RCC 7860 (cell line): ENCODE results near the gene PLK3.
A peak's percentile ranks its signal among the peaks of the same experiment; 100 is the strongest.
"Not testable (repeated sequence)": the region's sequence is repeated elsewhere in the genome, so short reads cannot be mapped to it uniquely, and the experiment has no call there.

Experiments
- DNase-seq: peaks from one replicate; pipeline ENCODE4 v3.0.0-alpha.2; 2015; ENCODE audit warnings: low spot score
- FAIRE-seq: peaks from 2 replicates; lab custom pipeline; 2012; peaks lifted over from hg19 to GRCh38; lab: Jason Lieb, UNC

PLK3 gene

GRCh38 chr1:44826375-44827196 is 26.4 kb downstream of the PLK3 start:
- DNase-seq (no peak), FAIRE-seq (no peak)

GRCh38 chr1:44827197-44828002 is 27.2 kb downstream of the PLK3 start:
- no peak for FAIRE-seq
- DNase-seq, result no peak

GRCh38 chr1:44828003-44828651 is 27.9 kb downstream of the PLK3 start:
- FAIRE-seq (no peak), DNase-seq (no peak)

GRCh38 chr1:44828841-44829440 is 28.8 kb downstream of the PLK3 start:
- no peak for FAIRE-seq

GRCh38 chr1:44829506-44830384 is 29.6 kb downstream of the PLK3 start:
- no peak for FAIRE-seq
- no peak for DNase-seq

More at GRCh38 chr1:44828841-44829440, 28.8 kb downstream of the PLK3 start:
- DNase-seq, result no peak

GRCh38 chr1:44830900-44831304 is 30.7 kb downstream of the PLK3 start:
- no peak for FAIRE-seq
- no peak for DNase-seq

GRCh38 chr1:44831516-44831915 is 31.3 kb downstream of the PLK3 start:
- DNase-seq (no peak), FAIRE-seq (no peak)

- FAIRE-seq (no peak), DNase-seq (no peak)
These were observed 32.0 kb downstream of the PLK3 start for GRCh38 chr1:44832056-44832705.

GRCh38 chr1:44834328-44834727 is 34.2 kb downstream of the PLK3 start:
- FAIRE-seq (no peak), DNase-seq (no peak)

- DNase-seq (peak; percentile 61), FAIRE-seq (no peak)
These were observed 35.8 kb downstream of the PLK3 start for GRCh38 chr1:44835738-44836675.

- FAIRE-seq, DNase-seq: not testable (repeated sequence)
These were observed 38.1 kb downstream of the PLK3 start for GRCh38 chr1:44838294-44838693.

- no peak for DNase-seq
- no peak for FAIRE-seq
These were observed 39.4 kb downstream of the PLK3 start for GRCh38 chr1:44839576-44839975.

GRCh38 chr1:44842486-44842861 is 42.3 kb downstream of the PLK3 start:
- DNase-seq (no peak), FAIRE-seq (no peak)

GRCh38 chr1:44842862-44843655 is 42.9 kb downstream of the PLK3 start, which contains the start of gene PTCH2:
Gene PTCH2, minus strand, starts transcription at chr1:44843253. Its CDS starts 321 bp downstream, at chr1:44842932.
- no peak for DNase-seq
- no peak for FAIRE-seq

- DNase-seq (no peak), FAIRE-seq (no peak)
These were observed 46.8 kb downstream of the PLK3 start for GRCh38 chr1:44846985-44847384.

- FAIRE-seq, result no peak
- DNase-seq, result no peak
These were observed 47.7 kb downstream of the PLK3 start for GRCh38 chr1:44847845-44848244.

GRCh38 chr1:44848456-44849181 is 48.4 kb downstream of the PLK3 start:
- no peak for FAIRE-seq
- no peak for DNase-seq
